Measurements from ENCODE around the gene GPATCH1.

The GPATCH1 gene

GRCh38 chr19:33047422-33047821 lies 33.6 kb upstream of the GPATCH1 start:
- no peak overlapping the region for H3K4me3 ChIP-seq (ENCODE audit: low read length)
- H3K27ac ChIP-seq (ENCODE audit: low read length): no peak overlapping the region
- H3K9ac ChIP-seq (ENCODE audit: low read depth, low read length): no peak overlapping the region
- H3K27me3 ChIP-seq (ENCODE audit: insufficient read depth, low read length): no peaks in the 10 kb centered on the region
- peaks cover 7% of the 10 kb centered on the region; the same call in 1 of the 2 replicates for H3K36me3 ChIP-seq (ENCODE audit: insufficient read depth, low read depth, low read length)
- no peaks in the 10 kb centered on the region for H3K9me3 ChIP-seq (ENCODE audit: insufficient read depth, low read depth, low read length)
- H3K4me1 ChIP-seq (ENCODE audit: insufficient read depth, low read length): peaks cover 6% of the 10 kb centered on the region

GRCh38 chr19:33048806-33049676 lies 31.9 kb upstream of the GPATCH1 start:
- peaks cover 8% of the 10 kb centered on the region for H3K4me1 ChIP-seq (ENCODE audit: insufficient read depth, low read length)
- no peak overlapping the region for H3K4me3 ChIP-seq (ENCODE audit: low read length)
- no peaks in the 10 kb centered on the region for H3K27me3 ChIP-seq (ENCODE audit: insufficient read depth, low read length)
- peaks cover 5% of the 10 kb centered on the region; the same call in 1 of the 2 replicates for H3K36me3 ChIP-seq (ENCODE audit: insufficient read depth, low read depth, low read length)
- no peaks in the 10 kb centered on the region for H3K9me3 ChIP-seq (ENCODE audit: insufficient read depth, low read depth, low read length)
- no peak overlapping the region for H3K9ac ChIP-seq (ENCODE audit: low read depth, low read length)
- H3K27ac ChIP-seq (ENCODE audit: low read length): no peak overlapping the region

- Histone ChIP-seq H3K9ac (ENCODE audit: low read depth, low read length) (no peak overlapping the region), H3K4me1 (ENCODE audit: insufficient read depth, low read length) (peaks cover 8% of the 10 kb centered on the region), H3K9me3 (ENCODE audit: insufficient read depth, low read depth, low read length) (no peaks in the 10 kb centered on the region), H3K27ac (ENCODE audit: low read length) (no peak overlapping the region), H3K36me3 (ENCODE audit: insufficient read depth, low read depth, low read length) (peaks cover 10% of the 10 kb centered on the region), H3K27me3 (ENCODE audit: insufficient read depth, low read length) (no peaks in the 10 kb centered on the region), H3K4me3 (ENCODE audit: low read length) (no peak overlapping the region)
These were observed 30.9 kb upstream of the GPATCH1 start for GRCh38 chr19:33050110-33050509.

- H3K4me3 ChIP-seq (ENCODE audit: low read length): no peak overlapping the region
- no peaks in the 10 kb centered on the region for H3K27me3 ChIP-seq (ENCODE audit: insufficient read depth, low read length)
- no peak overlapping the region for H3K9ac ChIP-seq (ENCODE audit: low read depth, low read length)
- H3K27ac ChIP-seq (ENCODE audit: low read length): no peak overlapping the region
- H3K9me3 ChIP-seq (ENCODE audit: insufficient read depth, low read depth, low read length): no peaks in the 10 kb centered on the region
- peaks cover 10% of the 10 kb centered on the region for H3K36me3 ChIP-seq (ENCODE audit: insufficient read depth, low read depth, low read length)
- peaks cover 8% of the 10 kb centered on the region for H3K4me1 ChIP-seq (ENCODE audit: insufficient read depth, low read length)
These were observed 28.5 kb upstream of the GPATCH1 start for GRCh38 chr19:33052352-33052972.

GRCh38 chr19:33054623-33055022 lies 26.4 kb upstream of the GPATCH1 start:
- peaks cover 10% of the 10 kb centered on the region for H3K36me3 ChIP-seq (ENCODE audit: insufficient read depth, low read depth, low read length)
- no peak overlapping the region for H3K27ac ChIP-seq (ENCODE audit: low read length)
- H3K4me1 ChIP-seq (ENCODE audit: insufficient read depth, low read length): peaks cover 3% of the 10 kb centered on the region; the same call in 1 of the 2 replicates
- no peaks in the 10 kb centered on the region for H3K27me3 ChIP-seq (ENCODE audit: insufficient read depth, low read length)
- H3K9ac ChIP-seq (ENCODE audit: low read depth, low read length): no peak overlapping the region
- no peaks in the 10 kb centered on the region for H3K9me3 ChIP-seq (ENCODE audit: insufficient read depth, low read depth, low read length)
- no peak overlapping the region for H3K4me3 ChIP-seq (ENCODE audit: low read length)

- no peak overlapping the region for H3K4me3 ChIP-seq (ENCODE audit: low read length)
- peaks cover 10% of the 10 kb centered on the region for H3K36me3 ChIP-seq (ENCODE audit: insufficient read depth, low read depth, low read length)
- H3K9me3 ChIP-seq (ENCODE audit: insufficient read depth, low read depth, low read length): no peaks in the 10 kb centered on the region
- no peaks in the 10 kb centered on the region for H3K27me3 ChIP-seq (ENCODE audit: insufficient read depth, low read length)
- H3K27ac ChIP-seq (ENCODE audit: low read length): no peak overlapping the region
- peaks cover 3% of the 10 kb centered on the region; the same call in 1 of the 2 replicates for H3K4me1 ChIP-seq (ENCODE audit: insufficient read depth, low read length)
- no peak overlapping the region for H3K9ac ChIP-seq (ENCODE audit: low read depth, low read length)
These were observed 25.3 kb upstream of the GPATCH1 start for GRCh38 chr19:33055718-33056117.

- H3K4me1 ChIP-seq (ENCODE audit: insufficient read depth, low read length): peaks cover 3% of the 10 kb centered on the region; the same call in 1 of the 2 replicates
- no peaks in the 10 kb centered on the region for H3K36me3 ChIP-seq (ENCODE audit: insufficient read depth, low read depth, low read length)
- H3K4me3 ChIP-seq (ENCODE audit: low read length): no peak overlapping the region
- peaks cover 14% of the 10 kb centered on the region; the same call in 1 of the 2 replicates for H3K27me3 ChIP-seq (ENCODE audit: insufficient read depth, low read length)
- H3K9ac ChIP-seq (ENCODE audit: low read depth, low read length): no peak overlapping the region
- no peak overlapping the region for H3K27ac ChIP-seq (ENCODE audit: low read length)
- H3K9me3 ChIP-seq (ENCODE audit: insufficient read depth, low read depth, low read length): no peaks in the 10 kb centered on the region
These were observed 20.4 kb upstream of the GPATCH1 start for GRCh38 chr19:33060586-33060985.

GRCh38 chr19:33062902-33063301 lies 18.1 kb upstream of the GPATCH1 start:
- Histone ChIP-seq H3K27ac (ENCODE audit: low read length) (no peak overlapping the region), H3K36me3 (ENCODE audit: insufficient read depth, low read depth, low read length) (no peaks in the 10 kb centered on the region), H3K27me3 (ENCODE audit: insufficient read depth, low read length) (peaks cover 18% of the 10 kb centered on the region; the same call in 1 of the 2 replicates), H3K4me1 (ENCODE audit: insufficient read depth, low read length) (peaks cover 3% of the 10 kb centered on the region; the same call in 1 of the 2 replicates), H3K9me3 (ENCODE audit: insufficient read depth, low read depth, low read length) (no peaks in the 10 kb centered on the region), H3K9ac (ENCODE audit: low read depth, low read length) (no peak overlapping the region), H3K4me3 (ENCODE audit: low read length) (peak overlapping the region; percentile 74)

- H3K9ac ChIP-seq (ENCODE audit: low read depth, low read length): no peak overlapping the region
- H3K4me3 ChIP-seq (ENCODE audit: low read length): peak overlapping the region; percentile 74
- no peak overlapping the region for H3K27ac ChIP-seq (ENCODE audit: low read length)
These were observed 17.6 kb upstream of the GPATCH1 start for GRCh38 chr19:33063356-33063752.

GRCh38 chr19:33063753-33064457 lies 17.1 kb upstream of the GPATCH1 start:
- Histone ChIP-seq H3K36me3 (ENCODE audit: insufficient read depth, low read depth, low read length) (no peaks in the 10 kb centered on the region), H3K4me1 (ENCODE audit: insufficient read depth, low read length) (peaks cover 3% of the 10 kb centered on the region; the same call in 1 of the 2 replicates), H3K4me3 (ENCODE audit: low read length) (peak overlapping the region; percentile 74), H3K9me3 (ENCODE audit: insufficient read depth, low read depth, low read length) (no peaks in the 10 kb centered on the region), H3K9ac (ENCODE audit: low read depth, low read length) (peak overlapping the region; percentile 41; the same call in 1 of the 2 replicates), H3K27ac (ENCODE audit: low read length) (no peak overlapping the region), H3K27me3 (ENCODE audit: insufficient read depth, low read length) (peaks cover 18% of the 10 kb centered on the region; the same call in 1 of the 2 replicates)

More at GRCh38 chr19:33063356-33063752, 17.6 kb upstream of the GPATCH1 start:
- Histone ChIP-seq H3K36me3 (ENCODE audit: insufficient read depth, low read depth, low read length) (no peaks in the 10 kb centered on the region), H3K4me1 (ENCODE audit: insufficient read depth, low read length) (peaks cover 3% of the 10 kb centered on the region; the same call in 1 of the 2 replicates), H3K27me3 (ENCODE audit: insufficient read depth, low read length) (peaks cover 18% of the 10 kb centered on the region; the same call in 1 of the 2 replicates), H3K9me3 (ENCODE audit: insufficient read depth, low read depth, low read length) (no peaks in the 10 kb centered on the region)

- no peaks in the 10 kb centered on the region for H3K9me3 ChIP-seq (ENCODE audit: insufficient read depth, low read depth, low read length)
- H3K4me3 ChIP-seq (ENCODE audit: low read length): peak overlapping the region; percentile 74
- H3K27me3 ChIP-seq (ENCODE audit: insufficient read depth, low read length): peaks cover 18% of the 10 kb centered on the region; the same call in 1 of the 2 replicates
- H3K9ac ChIP-seq (ENCODE audit: low read depth, low read length): peak overlapping the region; percentile 41; the same call in 1 of the 2 replicates
- peaks cover 3% of the 10 kb centered on the region; the same call in 1 of the 2 replicates for H3K4me1 ChIP-seq (ENCODE audit: insufficient read depth, low read length)
- H3K27ac ChIP-seq (ENCODE audit: low read length): no peak overlapping the region
- no peaks in the 10 kb centered on the region for H3K36me3 ChIP-seq (ENCODE audit: insufficient read depth, low read depth, low read length)
These were observed 16.6 kb upstream of the GPATCH1 start for GRCh38 chr19:33064458-33064791.
